Naive B cell (primary cell): ENCODE data around the gene UTS2R. TPM values are rescaled to one million over a fixed set of nuclear protein-coding genes. Genes with fewer than 3 reads are reported as not detected.

ENCODE experiments used
- ATAC-seq, 2 donors: fragments of 150-1000 bp; cut with Tn5 transposase; 2 replicates each; pipeline ENCODE4 v1.10.0; 2021; ENCODE audit warnings: low read depth in 2 of 2, mild to moderate bottlenecking in 2 of 2, moderate library complexity in 2 of 2
- DNase-seq: peaks from one replicate; pipeline ENCODE4 v3.0.0; 2022
- H3K27ac Mint-ChIP-seq, 6 donors: one replicate each; pipeline ENCODE4 v1.8.0; 2020 to 2022; ENCODE audit warnings: mild to moderate bottlenecking in 6 of 6, mixed read lengths in 6 of 6, moderate library complexity in 5 of 6, inconsistent platforms in 2 of 6
- H3K27me3 Mint-ChIP-seq, 3 donors: one replicate each; pipeline ENCODE4 v1.8.0; 2021 to 2022; ENCODE audit warnings: mixed read lengths in 3 of 3, mild to moderate bottlenecking in 1 of 3
- H3K36me3 Mint-ChIP-seq, 2 donors: one replicate each; pipeline ENCODE4 v1.8.0; 2020 to 2022; ENCODE audit warnings: mixed read lengths in 2 of 2, inconsistent platforms in 1 of 2, mild to moderate bottlenecking in 1 of 2
- H3K4me1 Mint-ChIP-seq, 3 donors: one replicate each; pipeline ENCODE4 v1.8.0; 2020 to 2022; ENCODE audit warnings: mixed read lengths in 3 of 3, inconsistent platforms in 1 of 3, mild to moderate bottlenecking in 1 of 3, moderate library complexity in 1 of 3
- H3K4me3 Mint-ChIP-seq, 8 donors: one replicate each; pipeline ENCODE4 v1.8.0; 2020 to 2022; ENCODE audit warnings: mild to moderate bottlenecking in 8 of 8, mixed read lengths in 8 of 8, moderate library complexity in 8 of 8, inconsistent platforms in 2 of 8
- H3K9me3 Mint-ChIP-seq, 7 donors: one replicate each; pipeline ENCODE4 v1.8.0; 2020 to 2022; ENCODE audit warnings: mixed read lengths in 7 of 7, mild to moderate bottlenecking in 5 of 7, inconsistent platforms in 2 of 7, moderate library complexity in 1 of 7
- polyA plus RNA-seq, 6 donors: library from polyadenylated mRNA; unstranded; fragments of 300-500 nt; fragmentation: Illumina TruSeq; gene quantifications; one replicate each; pipeline ENCODE4 v1.2.3, GENCODE V29; 2021; ENCODE audit warnings: low read depth in 6 of 6

Gene UTS2R
- polyA plus RNA-seq, 6 donors from 2014 or later: not detected

DNA sequence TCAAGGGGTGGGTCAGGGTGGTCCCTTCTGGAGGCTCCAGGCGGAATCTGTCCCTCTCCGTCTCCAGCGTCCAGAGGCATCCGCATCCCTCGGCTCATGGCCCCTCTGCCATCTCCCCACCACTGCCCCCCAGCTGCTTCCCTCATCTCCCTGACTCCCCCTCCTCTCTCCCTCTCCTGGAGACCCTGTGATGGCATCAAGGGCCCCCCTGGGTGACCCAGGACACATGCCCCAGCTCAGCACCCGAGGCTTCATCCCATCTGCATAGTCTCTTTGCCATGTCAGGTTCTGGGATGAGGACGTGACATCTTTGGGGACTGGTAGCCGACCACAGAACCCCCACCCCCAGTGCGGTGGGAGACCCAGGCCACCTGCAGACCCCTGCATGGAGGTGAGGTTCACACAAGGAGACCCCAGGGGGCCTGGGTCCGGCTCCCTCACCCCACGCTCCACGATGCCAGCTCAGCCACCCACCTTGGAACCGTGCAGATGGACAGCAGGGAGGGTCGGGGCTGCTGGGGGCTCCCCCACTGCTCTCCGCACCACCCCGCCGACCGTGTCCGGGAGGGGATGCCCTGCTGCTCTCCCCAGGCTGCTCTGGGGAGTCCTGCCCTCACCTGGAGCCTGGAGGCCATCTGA is 41.8 kb upstream of the UTS2R start:
- DNase-seq (no peak), ATAC-seq (no peak)
- Mint-ChIP-seq H3K4me1 (peaks cover 13 to 18% (median 14%) of the 10 kb centered on the region in 3 donors), H3K27me3 (peaks cover 5 to 51% (median 33%) of the 10 kb centered on the region in 3 donors), H3K36me3 (no peaks in the 10 kb centered on the region), H3K4me3 (no peak overlapping the region), H3K27ac (no peak overlapping the region), H3K9me3 (peaks cover 0 to 2% (median 0%) of the 10 kb centered on the region in 7 donors)

DNA sequence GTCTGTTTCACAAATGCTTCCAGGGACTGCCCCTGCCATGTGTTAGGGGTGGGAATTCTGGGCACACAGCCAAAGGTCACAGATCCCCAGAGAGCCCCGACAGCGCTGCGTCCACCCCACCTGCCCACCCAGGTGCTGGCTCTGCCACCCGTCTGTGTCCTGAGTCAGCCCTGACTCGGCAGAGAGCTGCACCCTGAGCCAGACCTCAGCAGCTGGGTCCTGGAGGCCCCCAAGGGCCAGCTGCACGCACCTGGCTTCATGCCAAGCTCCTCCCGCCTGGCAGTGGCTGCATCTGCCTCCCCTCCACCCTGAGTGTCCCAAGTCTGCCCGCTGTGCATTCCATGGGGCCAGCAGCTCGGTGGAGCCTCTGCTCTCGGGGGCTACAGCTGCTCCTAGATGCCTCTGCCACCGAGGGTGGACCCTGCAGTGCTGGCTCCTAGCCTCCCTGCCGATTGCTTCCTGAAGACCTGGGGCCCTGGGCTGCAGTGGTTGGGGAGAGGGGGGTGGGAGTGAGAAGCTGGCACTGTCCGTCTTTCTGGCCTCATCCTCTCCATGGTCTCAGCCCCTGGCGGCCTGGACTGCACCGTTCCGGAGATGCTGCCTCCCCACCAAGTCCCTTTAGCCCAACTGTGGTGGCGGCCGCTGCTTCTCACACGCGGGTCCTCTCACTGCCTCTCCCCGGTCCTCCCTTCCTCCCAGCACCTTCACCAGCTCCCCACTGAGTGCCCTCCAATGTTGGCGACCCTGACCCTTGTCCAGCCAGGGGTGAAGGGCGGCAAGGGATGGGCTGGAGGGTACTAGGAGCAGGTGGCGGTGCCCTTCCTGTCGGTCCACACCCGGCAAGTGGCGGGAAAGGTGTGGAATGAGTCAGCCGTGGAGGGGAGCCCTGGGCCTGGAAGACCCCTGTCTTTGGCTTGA is 41.0 kb upstream of the UTS2R start:
- DNase-seq (no peak), ATAC-seq (no peak)
- Mint-ChIP-seq H3K27me3 (peaks cover 5 to 49% (median 33%) of the 10 kb centered on the region in 3 donors), H3K4me3 (peak overlapping the region in 1 of 8 donors; percentile 41), H3K9me3 (peaks cover 0 to 2% (median 0%) of the 10 kb centered on the region in 7 donors), H3K36me3 (no peaks in the 10 kb centered on the region), H3K27ac (no peak overlapping the region), H3K4me1 (peaks cover 19 to 26% (median 21%) of the 10 kb centered on the region in 3 donors)

DNA sequence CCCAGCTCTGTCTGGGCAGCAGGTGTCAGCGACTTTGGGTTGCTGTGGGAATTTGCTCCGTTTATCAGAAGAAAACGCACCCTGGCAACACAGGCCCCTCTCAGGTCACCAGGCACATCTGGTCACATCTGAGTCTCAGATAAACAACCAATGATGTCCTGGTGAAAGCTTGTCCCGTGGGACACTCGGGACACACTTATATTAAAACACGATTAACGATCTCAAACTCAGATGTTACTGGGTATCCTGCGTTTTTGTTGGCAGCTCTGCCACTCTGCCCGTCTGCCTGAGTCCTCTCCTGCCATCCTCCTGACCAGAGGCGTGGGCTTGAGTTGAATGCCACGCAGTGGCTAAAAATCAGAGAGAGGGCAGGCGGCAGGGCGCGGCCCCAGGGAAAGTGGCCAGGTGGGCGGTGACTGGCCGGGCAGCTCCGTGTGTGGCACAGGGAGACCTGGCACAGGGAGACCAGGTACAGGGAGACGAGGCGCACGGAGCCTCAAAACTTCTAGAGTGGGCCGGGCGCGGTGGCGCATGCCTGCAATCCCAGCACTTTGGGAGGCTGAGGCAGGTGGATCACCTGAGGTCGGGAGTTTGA is 40.1 kb upstream of the UTS2R start:
- H3K9me3 Mint-ChIP-seq: peaks cover 0 to 2% (median 0%) of the 10 kb centered on the region in 7 donors
- H3K27ac Mint-ChIP-seq: peak overlapping the region in 1 of 6 donors; percentile 47
- peaks cover 22 to 32% (median 28%) of the 10 kb centered on the region in 3 donors for H3K4me1 Mint-ChIP-seq
- H3K4me3 Mint-ChIP-seq: peak overlapping the region in 3 of 8 donors; percentile 33 to 86 (median 71)
- DNase-seq (no peak), ATAC-seq (no peak)
- H3K27me3 Mint-ChIP-seq: peaks cover 5 to 45% (median 33%) of the 10 kb centered on the region in 3 donors
- H3K36me3 Mint-ChIP-seq: no peaks in the 10 kb centered on the region

DNA sequence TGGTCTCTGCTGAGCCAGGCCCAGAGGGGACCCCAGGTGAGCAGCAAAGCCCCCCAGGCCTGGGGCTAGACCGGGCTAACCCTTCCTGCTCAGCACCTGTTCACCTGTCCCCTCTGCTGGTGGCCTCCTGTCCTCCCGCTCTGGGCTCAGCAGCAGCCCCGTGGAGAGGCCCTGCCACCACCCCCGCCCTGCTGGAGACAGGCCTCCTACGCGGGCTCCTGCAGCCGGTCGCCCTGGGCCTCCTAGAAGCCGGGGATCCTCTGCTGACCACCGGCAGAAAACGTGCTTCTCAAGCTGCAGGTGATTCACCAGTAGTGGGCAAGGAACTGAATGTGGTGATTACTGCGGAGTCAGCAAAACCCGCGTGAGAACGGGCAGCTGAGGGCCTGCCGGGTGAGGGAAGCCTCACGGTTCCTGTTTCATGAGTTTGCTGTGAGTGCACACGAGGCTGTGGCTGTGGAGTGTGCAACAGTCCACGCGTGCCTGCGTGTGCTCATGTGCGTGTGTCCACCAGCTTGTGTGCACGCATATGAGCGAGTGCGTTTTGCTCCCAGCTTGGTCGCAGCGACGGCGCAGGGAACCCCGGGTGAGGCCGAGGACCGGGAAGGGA is 38.8 kb upstream of the UTS2R start:
- H3K9me3 Mint-ChIP-seq: peaks cover 0 to 2% (median 0%) of the 10 kb centered on the region in 7 donors
- peaks cover 5 to 34% (median 33%) of the 10 kb centered on the region in 3 donors for H3K27me3 Mint-ChIP-seq
- peaks cover 22 to 32% (median 28%) of the 10 kb centered on the region in 3 donors for H3K4me1 Mint-ChIP-seq
- peak overlapping the region in 5 of 6 donors; percentile 53 to 87 (median 65) for H3K27ac Mint-ChIP-seq
- DNase-seq (peak; percentile 39), ATAC-seq (peak; percentile 79 to 80)
- no peaks in the 10 kb centered on the region for H3K36me3 Mint-ChIP-seq
- peak overlapping the region; percentile 58 to 94 (median 88) for H3K4me3 Mint-ChIP-seq

DNA sequence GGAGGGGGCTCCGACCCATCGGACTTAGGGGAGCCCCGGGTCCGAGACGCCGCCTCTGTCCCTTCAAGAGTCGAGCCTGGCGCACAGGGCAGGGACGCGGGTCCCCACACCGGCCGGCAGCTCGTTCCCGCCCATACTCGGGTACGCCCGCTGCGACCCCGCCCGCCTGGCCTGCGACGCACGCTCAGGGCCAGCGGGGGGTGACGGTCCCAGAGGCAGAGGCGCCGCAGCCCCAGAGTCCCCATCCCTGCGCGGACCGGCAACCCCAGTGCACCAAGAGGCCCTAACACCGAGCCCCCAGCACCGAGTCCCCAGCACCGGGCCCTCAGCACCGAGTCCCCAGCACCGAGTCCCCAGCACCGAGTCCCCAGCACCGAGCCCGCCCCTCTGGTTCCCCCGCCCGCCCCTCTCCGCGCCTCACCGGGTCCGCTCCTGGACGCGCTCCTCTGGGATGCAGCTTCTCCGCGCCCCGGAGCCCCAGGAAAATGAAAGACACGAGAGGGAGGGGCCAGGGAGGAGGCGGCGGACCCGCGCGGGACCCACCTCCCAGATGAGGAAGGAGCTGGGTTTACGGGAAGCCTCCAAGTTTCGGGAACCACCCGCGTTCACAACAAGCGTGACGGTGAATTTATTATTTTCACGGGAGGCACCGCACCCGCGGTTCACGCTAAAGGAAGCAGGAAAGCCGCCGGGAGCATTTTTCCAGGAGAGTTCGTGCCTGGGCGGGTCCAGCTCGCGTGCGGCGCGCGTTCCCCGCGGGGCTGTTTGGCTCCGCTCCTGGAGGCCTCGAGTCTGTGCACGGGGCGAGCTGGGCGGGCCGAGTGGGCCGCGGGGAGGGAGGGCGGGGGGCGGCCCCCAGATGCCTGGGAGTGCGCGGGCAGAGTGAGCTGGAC is 38.0 kb upstream of the UTS2R start, which contains the start of gene SECTM1:
Gene SECTM1, minus strand, starts transcription at position 488 of the 893 bp plus-strand sequence. CDS start 6,526 bp downstream, outside the sequence.
- Mint-ChIP-seq H3K9me3 (peaks cover 0 to 2% (median 0%) of the 10 kb centered on the region in 7 donors), H3K4me3 (peak within 1 kb of the TSS; percentile 58 to 94 (median 92)), H3K27ac (peak within 1 kb of the TSS in 5 of 6 donors; percentile 53 to 87 (median 65)), H3K36me3 (no peaks in the 10 kb centered on the region), H3K4me1 (peaks cover 22 to 32% (median 28%) of the 10 kb centered on the region in 3 donors), H3K27me3 (peaks cover 5 to 33% (median 30%) of the 10 kb centered on the region in 3 donors)
- DNase-seq (no peak), ATAC-seq (peak; percentile 29 to 39)

DNA sequence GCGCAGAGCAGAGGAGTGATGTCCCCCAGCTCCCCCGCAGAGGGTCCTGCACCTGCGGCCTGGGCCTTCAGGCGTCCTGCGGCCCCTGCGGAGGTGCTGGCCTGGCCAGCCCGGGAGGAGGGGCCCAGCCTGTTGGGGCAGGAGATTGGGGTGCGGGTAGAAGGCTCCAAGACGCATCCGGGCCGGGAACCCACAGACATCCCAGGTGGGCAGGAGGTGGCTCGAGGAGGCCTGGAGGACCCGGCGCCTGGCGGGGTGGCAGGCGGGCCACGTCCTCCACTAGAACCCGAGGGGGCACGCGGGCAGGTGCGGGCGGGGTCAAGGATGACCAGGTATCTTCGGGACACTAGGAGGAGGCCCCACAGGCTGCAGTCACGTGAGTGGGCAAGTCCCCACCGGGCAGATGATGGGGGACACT is 37.4 kb upstream of the UTS2R start:
- peaks cover 0 to 2% (median 0%) of the 10 kb centered on the region in 7 donors for H3K9me3 Mint-ChIP-seq
- H3K4me1 Mint-ChIP-seq: peaks cover 22 to 32% (median 28%) of the 10 kb centered on the region in 3 donors
- no peaks in the 10 kb centered on the region for H3K36me3 Mint-ChIP-seq
- DNase-seq (no peak), ATAC-seq (no peak)
- peak overlapping the region; percentile 36 to 94 (median 92) for H3K4me3 Mint-ChIP-seq
- H3K27me3 Mint-ChIP-seq: peaks cover 10 to 28% (median 24%) of the 10 kb centered on the region in 3 donors
- H3K27ac Mint-ChIP-seq: no peak overlapping the region

DNA sequence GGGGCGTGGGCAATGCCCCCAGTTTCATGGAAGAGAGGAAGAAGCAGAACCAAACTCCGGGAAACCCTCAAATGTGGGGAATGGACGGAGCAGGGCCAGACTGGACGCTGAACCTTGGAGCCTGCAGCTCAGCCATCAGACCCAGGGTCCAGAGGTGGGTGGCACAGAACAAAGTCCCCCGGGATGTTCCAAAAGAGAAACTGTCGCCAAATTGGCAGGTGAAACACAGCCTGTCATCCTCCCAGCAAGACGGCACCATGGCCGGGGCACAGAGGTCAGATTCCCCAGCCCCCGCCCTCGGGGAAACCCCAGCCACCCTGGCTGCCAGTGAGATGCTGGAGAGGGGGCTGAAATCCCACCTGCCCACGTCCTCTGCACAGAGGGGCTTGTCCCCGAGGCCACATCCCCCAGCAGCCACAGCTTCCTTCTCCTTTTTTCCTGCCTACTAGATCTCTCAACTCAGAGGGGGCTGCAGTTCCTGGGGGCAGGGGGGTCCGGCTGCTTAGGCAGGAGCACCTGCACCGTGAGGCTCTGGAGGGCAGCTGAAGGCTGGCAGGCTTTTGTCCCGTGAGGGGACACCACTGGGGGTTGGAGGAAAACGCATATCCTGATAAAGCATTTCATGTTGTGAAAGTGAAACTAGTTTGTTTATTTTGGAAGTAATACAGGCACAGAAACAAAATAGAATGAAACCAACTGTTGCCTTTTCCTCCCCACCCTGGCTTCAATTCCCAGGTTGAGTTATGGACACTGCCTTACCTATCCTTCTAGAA is 36.8 kb upstream of the UTS2R start:
- H3K9me3 Mint-ChIP-seq: peaks cover 0 to 2% (median 0%) of the 10 kb centered on the region in 7 donors
- ATAC-seq: peak; percentile 15 to 37
- H3K36me3 Mint-ChIP-seq: no peaks in the 10 kb centered on the region
- H3K4me1 Mint-ChIP-seq: peaks cover 22 to 32% (median 28%) of the 10 kb centered on the region in 3 donors
- DNase-seq: peak; percentile 22
- H3K27me3 Mint-ChIP-seq: peaks cover 10 to 23% (median 22%) of the 10 kb centered on the region in 3 donors
- H3K27ac Mint-ChIP-seq: peak overlapping the region in 2 of 6 donors; percentile 47 to 60
- H3K4me3 Mint-ChIP-seq: peak overlapping the region; percentile 36 to 94 (median 92)

DNA sequence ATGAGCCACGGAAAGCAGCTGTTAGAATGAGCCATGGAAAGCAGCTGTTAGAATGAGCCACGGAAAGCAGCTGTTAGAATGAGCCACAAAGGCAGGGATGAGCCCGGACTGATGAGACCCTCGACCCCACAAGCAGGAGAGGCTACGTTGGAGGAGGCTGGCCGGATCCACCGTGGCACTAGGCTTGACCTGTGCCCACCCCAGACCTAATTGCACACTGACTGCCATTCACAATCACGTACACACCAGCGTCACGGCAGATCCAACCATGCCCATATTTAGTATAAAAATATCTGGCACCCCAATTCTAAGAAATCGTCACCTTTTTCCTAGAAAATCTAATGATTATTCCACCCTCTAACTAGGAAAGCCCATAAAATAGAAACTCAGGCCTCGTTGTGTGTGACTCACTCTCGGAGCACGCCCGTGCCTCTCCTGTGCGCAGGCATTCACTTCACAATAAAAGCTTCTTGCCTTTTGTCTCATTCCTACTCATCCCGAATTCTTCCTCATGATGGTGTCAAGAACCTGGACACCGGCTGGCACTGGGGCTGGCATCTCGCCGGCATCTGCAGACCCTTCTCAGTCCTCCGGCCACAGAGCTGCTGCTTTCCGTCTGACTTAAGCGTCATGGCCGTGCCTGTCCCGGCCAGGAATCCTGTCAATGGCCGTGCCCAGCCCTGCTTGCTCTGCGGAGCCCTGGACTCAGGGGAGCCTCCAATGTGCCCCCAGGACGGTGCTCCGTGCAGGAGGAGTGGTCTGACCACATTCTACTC is 32.5 kb upstream of the UTS2R start:
- H3K4me1 Mint-ChIP-seq: peaks cover 13 to 22% (median 18%) of the 10 kb centered on the region in 3 donors
- H3K27me3 Mint-ChIP-seq: peaks cover 0 to 5% (median 0%) of the 10 kb centered on the region in 3 donors
- ATAC-seq: no peak
- no peak for DNase-seq
- H3K36me3 Mint-ChIP-seq: no peaks in the 10 kb centered on the region
- peak overlapping the region in 1 of 8 donors; percentile 37 for H3K4me3 Mint-ChIP-seq
- peak overlapping the region in 1 of 6 donors; percentile 85 for H3K27ac Mint-ChIP-seq
- H3K9me3 Mint-ChIP-seq: no peaks in the 10 kb centered on the region

DNA sequence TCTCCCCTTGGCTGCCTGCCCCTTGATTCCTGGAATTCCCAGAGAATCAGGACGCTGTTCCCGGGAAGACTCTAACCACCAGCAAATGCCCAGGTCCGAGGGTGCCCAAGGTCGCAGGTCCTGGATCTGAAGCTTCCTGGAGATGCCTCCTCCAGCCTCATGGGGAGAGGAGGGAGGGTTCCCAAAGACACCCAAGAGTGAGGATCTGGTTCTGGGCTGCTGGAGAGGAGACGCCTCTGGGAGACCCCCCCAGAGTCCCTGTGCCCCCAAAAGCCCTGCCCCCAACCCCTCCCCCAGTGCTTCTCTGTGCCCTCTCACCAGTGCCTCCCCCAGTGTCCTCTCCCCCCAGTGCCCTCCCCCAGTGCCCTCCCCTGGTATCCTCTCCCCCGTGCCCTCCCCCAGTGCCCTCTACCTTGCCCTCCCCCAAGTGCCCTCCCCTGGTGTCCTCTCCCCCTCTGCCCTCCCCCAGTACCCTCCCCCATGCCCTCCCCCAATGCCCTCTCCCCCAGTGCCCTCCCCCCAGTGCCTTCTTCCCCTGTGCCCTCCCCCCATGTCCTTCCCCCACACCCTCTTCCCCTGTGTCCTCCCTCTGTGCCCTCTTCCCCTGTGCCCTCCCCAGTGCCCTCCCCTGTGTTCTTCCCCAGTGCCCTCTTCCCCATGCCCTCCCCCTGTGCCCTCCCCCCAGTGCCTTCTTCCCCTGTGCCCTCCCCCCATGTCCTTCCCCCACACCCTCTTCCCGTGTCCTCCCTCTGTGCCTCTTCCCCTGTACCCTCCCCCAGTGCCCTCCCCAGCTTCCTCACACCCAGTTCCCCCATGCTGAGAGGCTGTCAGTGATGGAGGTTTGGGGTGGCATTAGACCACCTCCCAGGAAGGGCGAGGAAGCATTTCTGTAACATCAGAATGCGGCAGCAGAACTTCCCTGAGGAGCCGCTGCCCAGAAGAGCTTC is 31.7 kb upstream of the UTS2R start:
- H3K4me3 Mint-ChIP-seq: no peak overlapping the region
- DNase-seq (no peak), ATAC-seq (no peak)
- H3K9me3 Mint-ChIP-seq: no peaks in the 10 kb centered on the region
- no peak overlapping the region for H3K27ac Mint-ChIP-seq
- no peaks in the 10 kb centered on the region for H3K36me3 Mint-ChIP-seq
- H3K4me1 Mint-ChIP-seq: peaks cover 8 to 15% (median 12%) of the 10 kb centered on the region in 3 donors
- H3K27me3 Mint-ChIP-seq: peaks cover 0 to 5% (median 5%) of the 10 kb centered on the region in 3 donors
